Activated T-cell treated with anti-CD3 and anti-CD28 coated beads, Interleukin-2, amount 50 U/mL, for 72 hours (primary cell): ENCODE results near the gene BSG. TPM values are rescaled to one million over a fixed set of nuclear protein-coding genes. Genes with fewer than 3 reads are reported as not detected.
"Not testable (repeated sequence)": the region's sequence is repeated elsewhere in the genome, so short reads cannot be mapped to it uniquely, and the experiment has no call there.

Source experiments
- ATAC-seq, 2 donors: fragments of 150-1000 bp; cut with Tn5 transposase; replicated peaks in 1 of 2; 2 replicates each; pipeline ENCODE4 v1.10.0; 2021; ENCODE audit warnings: moderate library complexity in 2 of 2, mild to moderate bottlenecking in 1 of 2
- DNase-seq, 2 donors: peaks; one replicate each; pipeline ENCODE4 v3.0.0; 2021 to 2022; ENCODE audit warnings: mixed read lengths in 1 of 2
- H3K27ac Mint-ChIP-seq: one replicate; pipeline ENCODE4 v1.8.0; 2022; ENCODE audit warnings: mild to moderate bottlenecking, moderate library complexity, mixed read lengths
- H3K27me3 Mint-ChIP-seq: one replicate; pipeline ENCODE4 v1.8.0; 2022; ENCODE audit warnings: low read depth, mixed read lengths
- H3K36me3 Mint-ChIP-seq, 2 donors: one replicate each; pipeline ENCODE4 v1.8.0; 2022; ENCODE audit warnings: mixed read lengths in 2 of 2, mild to moderate bottlenecking in 1 of 2; ENCODE audit not compliant: insufficient read depth in 2 of 2
- H3K4me1 Mint-ChIP-seq: one replicate; pipeline ENCODE4 v1.8.0; 2022; ENCODE audit warnings: low read depth, mixed read lengths
- H3K4me3 Mint-ChIP-seq, 2 donors: one replicate each; pipeline ENCODE4 v1.8.0; 2022; ENCODE audit warnings: mild to moderate bottlenecking in 2 of 2, mixed read lengths in 2 of 2, moderate library complexity in 2 of 2
- H3K9me3 Mint-ChIP-seq, 2 donors: one replicate each; pipeline ENCODE4 v1.8.0; 2022; ENCODE audit warnings: mixed read lengths in 2 of 2
- total RNA-seq, 2 donors: library from RNA; stranded (reverse); gene quantifications; one replicate each; pipeline ENCODE4 v1.2.3, GENCODE V29; 2022

BSG gene
- total RNA-seq, 2 donors from 2014 or later = 144 to 162 TPM

- peaks cover 2 to 3% of the 10 kb centered on the region in 2 donors for H3K36me3 Mint-ChIP-seq
- peaks cover 20% of the 10 kb centered on the region for H3K4me1 Mint-ChIP-seq
- peak overlapping the region in 1 of 2 donors; percentile 31 for H3K4me3 Mint-ChIP-seq
- no peaks in the 10 kb centered on the region for H3K27me3 Mint-ChIP-seq
- no peak for DNase-seq
- H3K27ac Mint-ChIP-seq = no peak overlapping the region
- H3K9me3 Mint-ChIP-seq = no peaks in the 10 kb centered on the region
- ATAC-seq = no peak
Observed at GRCh38 chr19:615619-616018, 43.2 kb downstream of the BSG start.

- ATAC-seq (no peak), DNase-seq (no peak)
- H3K27ac Mint-ChIP-seq = no peak overlapping the region
- H3K4me3 Mint-ChIP-seq = no peak overlapping the region
- no peaks in the 10 kb centered on the region for H3K27me3 Mint-ChIP-seq
- H3K9me3 Mint-ChIP-seq = no peaks in the 10 kb centered on the region
- H3K36me3 Mint-ChIP-seq = peaks cover 2 to 3% of the 10 kb centered on the region in 2 donors
- H3K4me1 Mint-ChIP-seq = peaks cover 14% of the 10 kb centered on the region
Observed at GRCh38 chr19:616062-616700, 43.8 kb downstream of the BSG start.

GRCh38 chr19:616747-617526 is 44.5 kb downstream of the BSG start:
- no peak overlapping the region for H3K27ac Mint-ChIP-seq
- no peak for ATAC-seq
- H3K9me3 Mint-ChIP-seq = no peaks in the 10 kb centered on the region
- peaks cover 2 to 3% of the 10 kb centered on the region in 2 donors for H3K36me3 Mint-ChIP-seq
- H3K4me1 Mint-ChIP-seq = peaks cover 7% of the 10 kb centered on the region
- no peak for DNase-seq
- H3K27me3 Mint-ChIP-seq = no peaks in the 10 kb centered on the region
- no peak overlapping the region for H3K4me3 Mint-ChIP-seq

GRCh38 chr19:617551-618246 is 45.3 kb downstream of the BSG start:
- no peaks in the 10 kb centered on the region for H3K27me3 Mint-ChIP-seq
- DNase-seq (no peak), ATAC-seq (no peak)
- H3K36me3 Mint-ChIP-seq = peaks cover 0 to 3% of the 10 kb centered on the region in 2 donors
- no peak overlapping the region for H3K4me3 Mint-ChIP-seq
- no peaks in the 10 kb centered on the region for H3K9me3 Mint-ChIP-seq
- peaks cover 5% of the 10 kb centered on the region for H3K4me1 Mint-ChIP-seq
- no peak overlapping the region for H3K27ac Mint-ChIP-seq

- ATAC-seq (no peak), DNase-seq (no peak)
- no peak overlapping the region for H3K27ac Mint-ChIP-seq
- no peaks in the 10 kb centered on the region for H3K27me3 Mint-ChIP-seq
- no peaks in the 10 kb centered on the region for H3K4me1 Mint-ChIP-seq
- H3K4me3 Mint-ChIP-seq = no peak overlapping the region
- H3K36me3 Mint-ChIP-seq = peaks cover 0 to 3% of the 10 kb centered on the region in 2 donors
- no peaks in the 10 kb centered on the region for H3K9me3 Mint-ChIP-seq
Observed at GRCh38 chr19:618247-618619, 45.8 kb downstream of the BSG start.

GRCh38 chr19:618674-619285 is 46.4 kb downstream of the BSG start:
- DNase-seq (no peak), ATAC-seq (no peak)
- Mint-ChIP-seq H3K9me3 (no peaks in the 10 kb centered on the region), H3K4me3 (no peak overlapping the region), H3K27ac (no peak overlapping the region), H3K36me3 (peaks cover 0 to 3% of the 10 kb centered on the region in 2 donors), H3K27me3 (no peaks in the 10 kb centered on the region), H3K4me1 (no peaks in the 10 kb centered on the region)

GRCh38 chr19:619286-620002 is 47.0 kb downstream of the BSG start:
- no peaks in the 10 kb centered on the region for H3K4me1 Mint-ChIP-seq
- ATAC-seq (no peak), DNase-seq (no peak)
- H3K27ac Mint-ChIP-seq = no peak overlapping the region
- peaks cover 0 to 3% of the 10 kb centered on the region in 2 donors for H3K36me3 Mint-ChIP-seq
- no peaks in the 10 kb centered on the region for H3K9me3 Mint-ChIP-seq
- H3K27me3 Mint-ChIP-seq = no peaks in the 10 kb centered on the region
- no peak overlapping the region for H3K4me3 Mint-ChIP-seq

- no peak for DNase-seq
- Mint-ChIP-seq H3K4me1 (no peaks in the 10 kb centered on the region), H3K36me3 (peaks cover 0 to 3% of the 10 kb centered on the region in 2 donors), H3K27me3 (no peaks in the 10 kb centered on the region), H3K27ac (no peak overlapping the region), H3K9me3 (no peaks in the 10 kb centered on the region), H3K4me3 (no peak overlapping the region)
- no peak for ATAC-seq
Observed at GRCh38 chr19:620166-620862, 47.9 kb downstream of the BSG start.

GRCh38 chr19:621191-621590 is 48.8 kb downstream of the BSG start:
- not testable (repeated sequence) for ATAC-seq, DNase-seq, H3K36me3 Mint-ChIP-seq

GRCh38 chr19:621819-622218 is 49.4 kb downstream of the BSG start:
- H3K36me3 Mint-ChIP-seq = peaks cover under 1 to 4% of the 10 kb centered on the region in 2 donors
- H3K4me3 Mint-ChIP-seq = no peak overlapping the region
- DNase-seq (no peak), ATAC-seq (no peak)
- no peaks in the 10 kb centered on the region for H3K9me3 Mint-ChIP-seq
- no peak overlapping the region for H3K27ac Mint-ChIP-seq
- H3K4me1 Mint-ChIP-seq = no peaks in the 10 kb centered on the region
- H3K27me3 Mint-ChIP-seq = no peaks in the 10 kb centered on the region

More at GRCh38 chr19:621191-621590, 48.8 kb downstream of the BSG start:
- H3K27me3 Mint-ChIP-seq, H3K27ac Mint-ChIP-seq, H3K4me3 Mint-ChIP-seq, H3K9me3 Mint-ChIP-seq, H3K4me1 Mint-ChIP-seq: not testable (repeated sequence)

GRCh38 chr19:622666-623065 is 50.3 kb downstream of the BSG start:
- no peaks in the 10 kb centered on the region for H3K4me1 Mint-ChIP-seq
- H3K27ac Mint-ChIP-seq = no peak overlapping the region
- H3K36me3 Mint-ChIP-seq = peaks cover 1 to 5% of the 10 kb centered on the region in 2 donors
- no peak for ATAC-seq
- DNase-seq = no peak
- H3K9me3 Mint-ChIP-seq = no peaks in the 10 kb centered on the region
- H3K27me3 Mint-ChIP-seq = no peaks in the 10 kb centered on the region
- H3K4me3 Mint-ChIP-seq = no peak overlapping the region
